Right atrium auricular region (tissue), 2 donors: Measurements from ENCODE around the gene RASGRP4. TPM values are rescaled to one million over a fixed set of nuclear protein-coding genes. Genes with fewer than 3 reads are reported as not detected.
"Not testable (repeated sequence)": the region's sequence is repeated elsewhere in the genome, so short reads cannot be mapped to it uniquely, and the experiment has no call there.

Experiments used
- DNase-seq: peaks from one replicate; pipeline ENCODE4 v3.0.0-alpha.2; 2019; ENCODE audit warnings: low spot score
- H3K27ac ChIP-seq, 2 donors: fragments of 200-600 bp; sonication (generic); 1 replicate in 1 of 2; 2 replicates in 1 of 2; pipeline ENCODE4 v1.5.1; 2016 to 2019
- H3K27me3 ChIP-seq, 2 donors: fragments of 200-600 bp; sonication (generic); one replicate each; pipeline versions ENCODE4 v1.5.1 to v1.6.0; 2017 to 2019
- H3K36me3 ChIP-seq: fragments of 200-600 bp; sonication (generic); one replicate; pipeline ENCODE4 v1.5.1; 2016
- H3K4me1 ChIP-seq, 2 donors: fragments of 200-600 bp; sonication (generic); one replicate each; pipeline versions ENCODE4 v1.5.1 to v1.6.0; 2017 to 2019
- H3K4me3 ChIP-seq, 2 donors: fragments of 200-600 bp; sonication (generic); 1 replicate in 1 of 2; 2 replicates in 1 of 2; pipeline ENCODE4 v1.5.1; 2017 to 2019; ENCODE audit warnings: mild to moderate bottlenecking in 1 of 2, moderate library complexity in 1 of 2
- H3K9me3 ChIP-seq, 2 donors: fragments of 200-600 bp; sonication (generic); one replicate each; pipeline ENCODE4 v1.5.1; 2019
- CTCF ChIP-seq, 2 donors: fragments of 200-600 bp; sonication (generic); IDR thresholded peaks; one replicate each; pipeline ENCODE4 v1.5.1; 2019; ENCODE audit warnings: antibody characterized with exemption in 2 of 2
- total RNA-seq, 2 donors: library from RNA; depleted of rRNA; stranded (reverse); fragments of >200 nt; gene quantifications; one replicate each; pipeline ENCODE4 v1.1.0, GENCODE V29; 2016

The RASGRP4 gene
- total RNA-seq, 2 donors from 2014 or later, result 1.1 to 2.9 TPM

- H3K4me1 ChIP-seq, result peaks cover 0 to 7% of the 10 kb centered on the region in 2 donors
- TF ChIP-seq CTCF (IDR thresholded peaks at IDR 0.05), result no peak
- H3K27me3 ChIP-seq, result no peaks in the 10 kb centered on the region
- no peaks in the 10 kb centered on the region for H3K36me3 ChIP-seq
- no peak for DNase-seq
- no peaks in the 10 kb centered on the region for H3K9me3 ChIP-seq
- H3K27ac ChIP-seq, result no peak overlapping the region
- H3K4me3 ChIP-seq, result no peak overlapping the region
Observed at GRCh38 chr19:38370299-38370698, 55.7 kb downstream of the RASGRP4 start.

DNA sequence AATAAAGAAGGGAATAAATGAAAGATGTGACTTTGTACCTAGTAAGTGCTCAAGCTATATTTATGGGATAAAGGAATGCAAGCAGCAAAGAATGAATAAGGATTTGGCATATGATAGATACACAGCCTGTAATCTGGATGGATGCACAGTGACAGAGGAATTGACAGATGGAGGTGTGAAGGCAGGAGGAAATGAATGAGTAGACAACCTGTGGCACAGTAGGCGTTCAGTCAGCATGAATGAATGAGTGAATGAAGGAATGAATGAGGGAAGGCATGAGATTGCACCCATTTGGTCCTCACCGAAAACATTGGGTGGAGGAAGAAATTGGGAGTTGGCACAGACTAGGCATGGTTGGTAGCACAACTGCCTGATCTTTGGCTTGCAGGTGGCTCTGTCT lies 56.4 kb downstream of the RASGRP4 start:
- H3K27me3 ChIP-seq, result no peaks in the 10 kb centered on the region
- DNase-seq, result no peak
- H3K36me3 ChIP-seq, result no peaks in the 10 kb centered on the region
- no peak for TF ChIP-seq CTCF (IDR thresholded peaks at IDR 0.05)
- H3K9me3 ChIP-seq, result no peaks in the 10 kb centered on the region
- H3K4me1 ChIP-seq, result peaks cover 0 to 5% of the 10 kb centered on the region in 2 donors
- no peak overlapping the region for H3K27ac ChIP-seq
- H3K4me3 ChIP-seq, result no peak overlapping the region

DNA sequence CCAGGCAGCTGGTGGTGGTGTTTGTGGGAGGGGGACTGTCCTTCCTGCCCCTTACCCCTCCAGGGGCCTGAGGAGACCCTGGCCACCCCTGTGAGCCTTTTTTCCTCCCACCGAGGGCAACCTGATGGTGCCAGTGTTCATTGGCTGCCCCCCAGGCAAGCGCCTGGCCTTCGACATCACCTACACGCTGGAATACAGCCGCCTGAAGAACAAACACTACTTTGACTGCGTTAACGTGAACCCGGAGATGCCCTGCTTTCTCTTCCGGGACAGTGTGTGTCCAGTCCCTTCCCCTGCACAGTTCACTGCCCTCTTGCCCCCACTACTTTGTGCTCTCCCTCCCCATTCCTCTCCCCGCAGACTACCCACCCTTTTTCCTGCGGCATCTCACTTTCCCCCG lies 59.0 kb downstream of the RASGRP4 start:
- TF ChIP-seq CTCF (IDR thresholded peaks at IDR 0.05), result no peak
- Histone ChIP-seq H3K27me3 (no peaks in the 10 kb centered on the region), H3K4me1 (peaks cover 0 to 10% of the 10 kb centered on the region in 2 donors), H3K9me3 (no peaks in the 10 kb centered on the region), H3K27ac (no peak overlapping the region), H3K4me3 (no peak overlapping the region), H3K36me3 (no peaks in the 10 kb centered on the region)
- DNase-seq, result no peak

- not testable (repeated sequence) for DNase-seq, H3K27ac ChIP-seq
- H3K4me3 ChIP-seq, result peak overlapping the region in 1 of 2 donors; percentile 64
Observed at GRCh38 chr19:38362946-38363688, 62.9 kb downstream of the RASGRP4 start.

DNA sequence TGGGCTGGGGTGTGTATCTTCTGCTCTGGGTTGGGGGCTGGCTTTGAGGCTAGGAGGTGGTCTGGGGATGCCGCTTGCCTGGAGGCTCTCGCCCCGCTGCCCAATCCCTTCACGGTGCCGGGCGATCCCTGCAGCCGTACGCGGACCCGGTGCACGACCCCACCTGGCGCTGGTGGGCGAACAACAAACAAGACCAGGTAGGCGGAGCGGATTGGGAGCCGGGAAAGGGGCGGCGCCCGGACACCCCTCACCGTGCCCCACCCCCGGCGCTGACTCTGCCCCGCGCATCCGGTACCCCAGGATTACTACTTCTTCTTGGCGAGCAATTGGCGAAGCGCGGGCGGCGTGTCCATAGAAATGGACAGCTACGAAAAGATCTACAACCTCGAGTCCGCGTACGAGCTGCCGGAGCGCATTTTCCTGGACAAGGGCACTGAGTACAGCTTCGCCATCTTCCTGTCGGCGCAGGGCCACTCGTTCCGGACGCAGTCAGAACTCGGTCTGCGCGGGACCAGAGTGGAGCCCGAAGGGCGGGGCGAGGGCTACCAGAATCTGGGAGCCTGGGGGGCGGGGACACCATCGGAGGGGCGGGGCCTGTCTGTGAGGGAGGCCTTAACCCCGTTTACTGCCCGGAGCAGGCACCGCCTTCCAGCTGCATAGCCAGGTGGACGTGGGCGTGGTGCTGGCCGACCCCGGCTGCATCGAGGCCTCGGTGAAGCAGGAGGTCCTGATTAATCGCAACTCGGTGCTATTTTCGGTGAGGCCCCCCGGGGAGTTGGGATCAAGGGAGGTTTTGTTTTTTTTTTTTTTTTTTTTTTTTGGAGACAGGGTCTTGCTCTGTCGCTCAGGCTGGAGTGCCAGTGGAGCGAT lies 63.7 kb downstream of the RASGRP4 start:
- Histone ChIP-seq H3K27ac (peak overlapping the region; percentile 9 to 32), H3K9me3 (no peaks in the 10 kb centered on the region), H3K4me3 (peak overlapping the region; percentile 43 to 64), H3K4me1 (peaks cover 0 to 21% of the 10 kb centered on the region in 2 donors), H3K36me3 (no peaks in the 10 kb centered on the region), H3K27me3 (no peaks in the 10 kb centered on the region)
- TF ChIP-seq CTCF (IDR thresholded peaks at IDR 0.05), result no peak
- DNase-seq, result peak; percentile 70

More at GRCh38 chr19:38362946-38363688, 62.9 kb downstream of the RASGRP4 start:
- not testable (repeated sequence) for H3K9me3 ChIP-seq, H3K36me3 ChIP-seq, H3K27me3 ChIP-seq
- peaks cover 0 to 21% of the 10 kb centered on the region in 2 donors for H3K4me1 ChIP-seq

DNA sequence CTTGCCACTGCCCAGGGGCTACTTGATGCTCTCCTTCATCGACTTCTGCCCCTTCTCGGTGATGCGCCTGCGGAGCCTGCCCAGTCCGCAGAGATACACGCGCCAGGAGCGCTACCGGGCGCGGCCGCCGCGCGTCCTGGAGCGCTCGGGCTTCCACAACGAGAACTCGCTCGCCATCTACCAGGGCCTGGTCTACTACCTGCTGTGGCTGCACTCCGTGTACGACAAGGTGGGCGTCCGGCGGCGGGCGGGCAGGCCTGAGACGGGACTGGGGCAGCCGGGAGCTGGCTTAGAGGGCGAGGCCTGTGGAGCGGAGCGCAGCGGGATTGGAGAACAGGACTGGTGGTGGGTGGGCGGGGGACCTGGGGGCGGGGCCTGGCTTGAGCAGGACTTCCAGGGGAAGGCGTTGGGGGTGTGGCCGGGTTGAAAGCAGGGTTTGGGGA lies 64.4 kb downstream of the RASGRP4 start:
- Histone ChIP-seq H3K27ac (peak overlapping the region in 1 of 2 donors; percentile 32), H3K4me1 (peaks cover 0 to 21% of the 10 kb centered on the region in 2 donors), H3K27me3 (no peaks in the 10 kb centered on the region), H3K36me3 (no peaks in the 10 kb centered on the region), H3K4me3 (peak overlapping the region; percentile 43 to 64), H3K9me3 (no peaks in the 10 kb centered on the region)
- no peak for TF ChIP-seq CTCF (IDR thresholded peaks at IDR 0.05)
- peak; percentile 65 for DNase-seq
